HFF-Myc (cell line): ENCODE measurements around the gene RELT.

ENCODE experiments used
- DNase-seq: peaks from one replicate; pipeline ENCODE4 v3.0.0-alpha.2; 2011; ENCODE audit warnings: low read depth; ENCODE audit errors: extremely low read depth
- H3K4me3 ChIP-seq: replicated peaks from 2 replicates; pipeline ENCODE4 v1.5.1; 2011; ENCODE audit warnings: low read depth, mild to moderate bottlenecking, control low read depth, low read length
- CTCF ChIP-seq: IDR thresholded peaks from 2 replicates; pipeline ENCODE4 v1.5.1; 2012; ENCODE audit warnings: mild to moderate bottlenecking, low read depth, low read length, control low read depth; ENCODE audit errors: missing control alignments

Gene RELT

DNA sequence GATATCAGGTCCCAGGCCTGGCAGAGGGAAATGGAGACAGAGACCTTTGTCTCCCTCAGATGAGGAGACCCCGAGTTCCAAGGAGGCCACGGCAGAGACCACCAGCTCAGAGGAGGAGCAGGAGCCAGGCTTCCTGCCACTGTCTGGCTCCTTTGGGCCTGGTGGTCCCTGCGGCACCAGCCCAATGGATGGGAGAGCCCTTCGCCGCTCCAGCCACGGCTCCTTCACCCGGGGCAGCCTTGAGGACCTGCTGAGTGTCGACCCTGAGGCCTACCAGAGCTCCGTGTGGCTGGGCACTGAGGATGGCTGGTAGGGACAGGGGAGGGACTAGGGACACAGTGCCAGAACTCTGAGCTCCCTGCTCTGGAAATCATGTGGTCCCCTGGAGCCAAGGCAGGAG, 13.1 kb upstream of the RELT start:
- H3K4me3 ChIP-seq, result no peak overlapping the region
- no peak for TF ChIP-seq CTCF
- DNase-seq, result no peak

- no peak for TF ChIP-seq CTCF
- DNase-seq, result no peak
- no peak overlapping the region for H3K4me3 ChIP-seq
Measured at GRCh38 chr11:73365352-73366264, 10.6 kb upstream of the RELT start.

GRCh38 chr11:73366265-73366610, 10.0 kb upstream of the RELT start:
- no peak overlapping the region for H3K4me3 ChIP-seq
- DNase-seq, result no peak
- no peak for TF ChIP-seq CTCF

DNA sequence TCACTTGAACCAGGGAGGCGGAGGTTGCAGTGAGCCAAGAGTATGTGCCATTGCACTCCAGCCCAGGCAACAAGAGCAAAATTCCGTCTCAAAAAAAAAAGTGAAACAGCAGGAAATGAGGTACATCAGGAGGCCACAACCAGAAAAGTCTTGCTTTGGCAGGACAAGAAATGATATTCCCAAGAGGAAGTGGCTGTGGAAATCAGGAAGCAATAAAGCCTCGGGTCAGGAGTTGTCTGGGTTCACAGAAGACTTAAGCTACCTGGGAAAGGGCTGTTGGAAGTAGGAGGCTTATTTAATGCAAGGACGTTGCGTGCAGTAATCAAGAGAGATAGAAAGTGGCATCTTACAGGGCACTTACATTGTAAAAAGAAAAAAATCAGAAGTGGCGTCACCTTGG, 9.2 kb upstream of the RELT start:
- no peak overlapping the region for H3K4me3 ChIP-seq
- TF ChIP-seq CTCF, result no peak

DNA sequence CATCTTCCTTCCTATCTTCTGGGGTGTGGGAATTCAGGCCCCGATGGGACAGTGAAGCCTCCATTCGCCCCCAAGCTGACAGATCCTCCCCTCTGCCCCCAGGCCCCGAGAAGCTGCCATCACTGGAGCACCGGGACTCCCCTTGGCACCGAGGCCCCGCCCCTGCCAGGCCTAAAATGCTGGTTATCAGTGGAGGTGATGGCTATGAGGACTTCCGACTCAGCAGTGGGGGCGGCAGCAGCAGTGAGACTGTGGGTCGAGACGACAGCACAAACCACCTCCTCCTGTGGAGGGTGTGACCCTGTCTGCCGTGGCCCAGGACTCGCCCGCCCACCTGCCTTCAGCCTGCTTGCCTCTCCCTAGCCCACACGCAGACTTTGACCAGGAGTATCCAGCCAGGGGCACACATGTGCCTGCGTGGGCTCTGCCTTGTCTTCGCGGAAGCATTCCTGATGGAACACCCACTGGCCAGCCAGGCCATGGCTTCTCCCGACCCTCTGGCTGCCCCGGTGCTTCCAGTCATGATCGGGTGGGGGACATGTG, 8.6 kb upstream of the RELT start:
- no peak for DNase-seq
- TF ChIP-seq CTCF, result no peak
- H3K4me3 ChIP-seq, result no peak overlapping the region

More for the DNA sequence above, 9.2 kb upstream of the RELT start:
- no peak for DNase-seq

GRCh38 chr11:73372375-73372993, 3.7 kb upstream of the RELT start:
- no peak for DNase-seq
- H3K4me3 ChIP-seq, result no peak overlapping the region
- peak; percentile 18 for TF ChIP-seq CTCF
